DLD1 (cell line): Measurements from ENCODE around the gene SOX6.

Experiments used
- in situ Hi-C: cut with HindIII; loops from 2 replicates; pipeline ENCODE4 v1.10.0; 2017; ENCODE audit warnings: low sequenced_read_pairs

The SOX6 gene

DNA sequence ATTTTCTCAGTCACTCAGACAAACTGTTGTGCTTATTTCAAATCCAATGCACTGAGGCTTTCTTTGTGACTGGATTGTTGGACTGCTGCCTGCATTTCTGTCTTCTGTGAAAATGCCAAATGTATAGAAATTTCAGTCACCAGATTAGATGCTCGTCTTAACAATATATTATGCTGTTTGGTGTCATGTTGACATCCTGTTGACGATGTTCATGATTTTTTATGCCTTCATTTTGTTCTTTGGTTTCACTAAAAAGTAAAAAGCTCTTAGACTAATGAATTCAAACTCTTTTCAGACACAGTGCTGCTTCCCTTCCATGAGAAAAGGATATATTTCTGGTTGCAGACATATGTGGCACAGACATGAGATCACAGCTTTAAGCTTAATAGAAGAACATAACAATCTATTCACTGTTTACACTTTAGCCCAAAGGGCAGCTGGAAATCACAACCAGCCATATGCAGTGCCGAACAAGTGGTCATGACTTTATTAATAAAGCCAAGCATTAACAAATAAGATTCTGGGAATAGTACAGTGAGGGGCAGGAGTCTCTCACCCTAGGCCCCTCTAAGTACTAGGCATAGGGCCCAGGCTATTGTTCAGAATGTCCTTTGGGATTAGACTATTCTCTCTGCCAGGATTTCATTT lies 9.4 kb upstream of the SOX6 start:
- in situ Hi-C loops: no loop called here

DNA sequence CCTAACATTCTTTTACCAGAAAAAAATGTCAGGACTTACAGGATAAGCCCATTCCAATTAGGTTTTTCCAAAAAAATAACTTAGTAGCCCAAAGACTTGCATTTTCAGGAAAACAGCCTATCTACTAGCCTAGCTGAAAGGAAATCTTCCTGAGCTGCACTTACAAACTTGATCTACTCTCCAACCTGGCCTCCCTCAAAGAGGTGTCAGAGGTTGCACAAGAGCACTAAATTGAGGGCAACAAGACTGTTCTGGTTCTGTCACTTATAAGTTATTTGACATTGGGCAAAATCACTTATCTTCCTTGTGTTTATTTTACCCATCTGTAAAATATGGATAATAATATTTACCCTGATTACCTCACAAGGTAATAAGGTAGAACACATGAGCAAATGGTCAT lies 7.9 kb upstream of the SOX6 start:
- in situ Hi-C loops: no loop called here

DNA sequence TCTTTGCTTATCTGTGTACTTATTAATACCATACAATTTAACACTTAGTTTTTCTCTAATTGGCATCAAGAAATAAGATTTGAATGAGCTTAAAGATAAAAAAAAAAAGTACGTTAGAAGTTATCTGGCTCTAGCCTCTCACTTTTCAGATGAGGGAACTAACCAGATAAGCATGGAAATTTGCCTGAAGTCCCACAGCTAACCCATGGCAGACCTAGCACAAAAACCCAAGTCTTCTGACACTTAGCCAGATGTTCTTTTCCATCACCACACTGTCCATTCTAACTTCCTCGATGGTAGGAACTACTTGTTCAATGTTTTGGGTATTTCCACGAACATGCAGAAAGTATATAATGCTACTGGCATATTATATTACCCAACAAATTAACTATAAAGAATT lies 7.4 kb upstream of the SOX6 start:
- in situ Hi-C loops: no loop called here

DNA sequence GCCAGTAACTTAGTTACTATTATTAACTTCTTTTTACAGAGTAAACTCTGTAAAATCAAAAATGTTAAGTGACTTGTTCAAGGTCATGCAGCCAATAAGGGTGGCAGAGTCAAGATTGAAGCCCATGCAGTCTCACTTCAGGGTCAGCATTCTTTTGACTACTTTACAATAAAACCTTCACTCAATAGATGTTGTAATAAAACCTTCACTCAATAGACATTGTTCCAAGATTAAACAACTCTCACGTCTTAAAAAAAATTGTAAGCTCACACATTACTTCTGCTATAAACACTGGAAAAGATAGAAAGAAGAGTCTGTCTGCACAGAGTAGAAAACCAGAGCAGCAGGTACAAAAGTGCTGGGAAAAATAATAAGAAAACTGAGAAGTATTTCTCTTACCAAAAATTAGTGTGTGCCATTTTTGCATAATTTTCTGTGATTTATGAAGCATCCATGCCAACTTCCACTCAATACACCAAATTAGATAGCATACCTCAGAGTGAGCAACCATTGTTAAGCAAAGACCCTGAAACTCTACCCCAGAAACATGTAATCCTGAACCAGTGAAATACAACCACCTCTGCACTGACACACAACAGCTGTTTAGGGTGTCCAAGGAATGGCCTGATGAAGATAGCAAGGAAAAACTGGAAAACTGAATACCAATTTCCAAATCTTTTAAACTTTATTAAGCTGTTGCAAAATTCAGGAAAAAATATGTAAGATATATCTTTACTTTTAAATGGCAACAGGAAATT lies 4.9 kb upstream of the SOX6 start:
- in situ Hi-C loops: no loop called here

DNA sequence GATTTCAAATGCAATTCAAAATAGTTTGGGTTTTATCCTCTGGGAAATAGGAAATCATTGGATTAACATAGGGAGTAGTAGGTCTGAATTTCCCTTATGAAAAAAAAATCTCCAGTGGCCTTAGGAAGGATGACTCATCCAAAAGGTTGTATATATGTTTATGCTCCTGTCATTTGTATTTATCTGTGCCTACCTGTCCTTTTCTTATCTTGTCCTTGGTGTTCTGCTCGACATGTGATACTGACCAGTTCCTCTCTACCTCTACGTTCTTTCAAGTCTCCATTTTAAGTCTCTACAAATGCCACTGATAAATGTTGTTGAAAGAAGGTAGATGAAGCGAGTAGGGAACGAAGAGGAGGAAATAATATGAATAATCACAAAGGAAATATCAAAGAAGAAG lies 3.0 kb upstream of the SOX6 start:
- in situ Hi-C loops: no loop called here

DNA sequence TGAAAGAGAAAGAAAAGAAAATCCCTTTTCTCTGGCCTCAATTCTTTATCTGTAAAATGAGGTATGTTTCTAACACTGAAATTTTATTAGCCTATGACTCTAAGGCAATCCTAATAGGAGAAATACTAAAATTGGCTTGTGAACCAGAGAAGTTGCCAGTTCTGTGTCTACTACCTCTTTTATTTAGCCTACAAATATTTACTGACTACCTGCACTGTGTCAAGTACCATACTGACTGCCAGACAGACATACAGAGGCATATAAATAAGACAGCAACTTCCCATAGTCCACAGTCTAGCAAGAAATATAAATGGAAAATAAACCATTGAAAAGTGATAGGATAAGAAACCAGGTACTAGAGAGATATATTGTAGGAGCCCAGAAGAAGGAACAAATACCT lies 2.4 kb upstream of the SOX6 start:
- in situ Hi-C loops: no loop called here

DNA sequence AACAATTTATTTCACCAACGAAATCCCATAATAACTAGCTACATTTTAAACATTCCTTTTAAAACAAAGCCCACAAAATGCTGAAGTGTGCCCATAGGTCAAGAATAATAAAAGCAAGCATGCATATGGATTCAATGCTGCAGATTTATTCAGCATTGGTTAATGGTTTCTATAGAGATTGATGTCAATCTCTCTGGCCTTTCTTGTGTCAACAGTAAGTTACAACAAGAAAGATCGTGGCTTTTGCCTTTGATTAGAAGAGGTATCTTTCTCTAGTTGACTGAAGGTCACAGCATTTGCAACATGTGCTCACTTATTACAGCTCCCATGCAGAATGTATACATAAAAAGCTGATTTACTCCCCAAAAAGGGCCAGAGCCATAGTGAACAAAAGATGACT lies 1.4 kb upstream of the SOX6 start:
- in situ Hi-C loops: no loop called here

DNA sequence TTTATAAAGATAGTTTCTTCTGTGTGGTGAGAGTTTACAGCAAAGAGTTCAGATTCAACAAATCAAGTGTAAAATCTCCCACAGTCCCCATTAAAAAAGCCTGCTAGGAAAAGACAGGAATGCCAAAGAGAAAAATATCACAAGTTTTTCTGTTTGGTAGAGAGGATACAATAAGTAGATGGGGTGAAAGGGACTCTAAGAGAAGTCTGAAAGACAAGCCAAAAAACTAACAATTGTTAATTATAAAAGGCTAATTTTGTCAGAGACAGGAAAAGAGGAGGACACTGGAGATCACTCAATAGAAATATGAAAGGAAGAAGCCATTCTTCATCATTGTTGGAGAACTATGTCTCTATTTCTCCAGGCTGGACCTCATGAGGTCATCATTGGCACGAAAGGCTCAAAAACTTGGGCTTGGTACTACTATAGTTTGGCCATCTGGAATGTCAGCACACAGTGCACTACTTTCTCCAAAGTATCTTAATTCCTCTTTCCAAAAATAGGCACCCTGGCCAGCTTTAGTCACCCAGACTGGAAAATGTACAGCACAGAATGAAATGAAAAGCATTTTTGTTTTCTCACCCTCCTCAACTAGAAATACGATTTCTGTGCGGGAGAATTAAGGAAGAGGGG lies 531 bp upstream of the SOX6 start:
- in situ Hi-C loops: no loop called here

DNA sequence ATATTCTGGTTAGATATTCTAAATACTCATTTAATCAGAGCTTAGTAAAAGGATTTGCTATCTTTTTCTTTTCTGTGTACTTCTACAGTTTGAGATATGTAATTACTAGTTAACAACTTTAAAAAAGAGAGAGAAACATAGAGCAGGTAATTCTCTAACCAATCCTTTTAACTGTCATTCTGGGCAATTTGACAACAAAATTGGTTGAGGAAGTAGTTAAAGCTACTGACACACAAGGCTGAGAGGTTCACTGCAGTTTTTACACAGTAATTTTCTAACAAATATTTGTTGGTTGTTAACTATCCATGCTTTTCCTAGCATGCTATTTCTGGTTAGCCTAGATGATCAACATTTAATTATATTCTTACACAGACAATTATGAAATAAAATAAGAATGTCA lies 3.6 kb downstream of the SOX6 start:
- in situ Hi-C loops: no loop called here

DNA sequence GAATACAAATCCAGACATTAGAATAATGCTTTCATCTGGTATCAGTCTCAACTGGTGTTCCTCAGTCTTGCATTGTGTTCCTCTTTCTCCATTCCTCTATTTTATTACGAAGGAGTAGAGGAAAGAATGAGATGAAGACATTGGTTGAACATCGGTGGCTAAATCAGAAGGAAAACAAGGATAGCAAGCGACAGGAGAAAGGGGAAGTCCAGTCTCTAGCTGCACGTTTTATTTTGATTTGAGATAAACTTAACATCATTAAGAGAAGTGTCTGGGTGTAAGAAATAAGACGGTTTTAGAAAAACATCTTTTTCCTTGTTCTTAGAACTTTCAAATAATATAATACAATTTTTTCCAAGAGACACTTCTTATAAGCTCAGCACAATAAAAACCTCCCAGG lies 6.2 kb downstream of the SOX6 start:
- in situ Hi-C loops: no loop called here

DNA sequence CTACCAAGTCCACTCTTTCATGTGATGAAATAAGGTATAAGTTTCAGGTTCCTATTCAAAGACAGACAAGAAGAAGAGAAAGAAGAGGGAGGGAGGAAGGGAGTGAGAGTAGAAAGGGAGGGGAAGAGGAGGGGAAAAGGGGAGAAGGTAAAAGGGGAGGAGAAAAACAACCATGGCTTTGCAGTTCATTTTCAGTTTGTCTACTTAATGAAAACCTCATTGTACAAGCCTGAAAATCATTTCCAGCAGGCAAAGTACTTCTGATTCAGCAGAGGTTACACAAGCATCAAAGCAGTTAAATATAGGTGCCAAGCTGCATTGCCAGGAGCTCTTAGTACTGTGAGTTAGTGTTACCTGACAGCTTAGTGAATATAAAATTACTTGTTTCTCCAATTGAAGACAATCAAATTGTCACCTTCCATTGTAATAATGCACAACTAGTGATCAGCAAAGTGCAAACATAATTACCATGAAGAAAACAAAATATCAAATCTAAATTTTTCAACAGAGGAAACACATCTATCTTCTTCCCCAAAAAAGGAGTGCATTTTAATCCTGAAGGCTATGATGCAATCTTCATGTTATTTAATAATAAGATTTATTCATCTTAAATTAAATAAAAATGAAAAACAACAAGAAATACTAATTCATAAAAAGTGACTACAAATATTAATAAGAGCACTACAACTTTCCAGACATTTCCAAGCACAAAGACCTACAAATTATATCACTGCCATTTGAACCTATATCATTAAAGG lies 8.2 kb downstream of the SOX6 start:
- in situ Hi-C loops: no loop called here

DNA sequence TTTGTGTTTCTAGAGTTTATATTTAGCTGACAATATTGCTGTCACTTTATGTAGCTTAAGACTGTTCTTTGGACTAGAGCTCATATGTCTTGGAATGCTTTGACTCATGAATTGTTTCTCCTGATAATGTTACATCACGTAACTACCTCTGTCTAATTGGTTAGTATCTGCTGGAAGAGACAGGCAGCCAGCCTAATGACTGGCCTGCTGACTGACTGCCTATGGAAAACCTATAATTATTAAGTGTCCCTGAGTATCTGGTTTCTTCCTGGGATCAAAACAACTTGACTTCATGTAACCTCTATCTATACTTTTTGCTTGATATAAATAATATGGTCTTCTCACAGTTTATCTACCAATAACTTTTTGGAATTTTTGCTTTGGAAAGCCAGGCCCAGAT lies 9.4 kb downstream of the SOX6 start:
- in situ Hi-C loops: no loop called here

DNA sequence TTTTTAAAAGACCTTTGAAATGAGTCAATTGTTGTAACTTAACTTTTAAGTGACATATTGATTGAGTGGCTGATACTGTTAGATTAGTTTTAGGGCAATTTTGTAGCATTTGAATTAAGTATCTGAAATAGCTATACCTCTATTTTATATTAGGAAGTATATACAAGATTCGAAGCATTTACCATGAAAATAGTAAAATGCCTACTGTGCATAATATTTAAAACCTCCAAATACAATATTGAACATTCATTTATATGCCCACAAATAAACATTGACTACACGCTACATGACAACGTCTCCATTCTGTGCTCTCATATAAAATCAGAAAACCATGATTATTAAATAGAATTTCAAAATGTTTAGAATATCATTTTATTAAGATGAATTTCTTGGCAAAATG lies 14.5 kb downstream of the SOX6 start:
- in situ Hi-C loops: no loop called here

DNA sequence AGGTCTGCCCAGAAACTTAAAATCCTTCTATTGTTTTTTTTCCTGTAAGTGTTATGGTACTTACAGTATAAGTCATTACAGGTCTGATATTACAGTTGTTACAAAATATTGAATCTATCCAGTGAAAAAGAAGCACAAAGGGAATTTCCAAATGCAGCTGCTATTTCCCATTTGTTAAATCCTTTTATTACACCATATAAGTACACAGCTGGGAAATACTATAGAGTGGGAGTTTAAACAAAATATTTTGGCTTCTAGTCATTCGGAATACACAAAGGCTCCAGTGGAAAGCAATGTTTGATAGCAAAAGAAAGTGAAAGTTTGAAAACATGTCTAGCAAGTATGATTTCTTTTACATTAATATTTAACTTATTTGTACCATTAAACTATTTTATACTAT lies 18.0 kb downstream of the SOX6 start:
- in situ Hi-C loops: no loop called here

DNA sequence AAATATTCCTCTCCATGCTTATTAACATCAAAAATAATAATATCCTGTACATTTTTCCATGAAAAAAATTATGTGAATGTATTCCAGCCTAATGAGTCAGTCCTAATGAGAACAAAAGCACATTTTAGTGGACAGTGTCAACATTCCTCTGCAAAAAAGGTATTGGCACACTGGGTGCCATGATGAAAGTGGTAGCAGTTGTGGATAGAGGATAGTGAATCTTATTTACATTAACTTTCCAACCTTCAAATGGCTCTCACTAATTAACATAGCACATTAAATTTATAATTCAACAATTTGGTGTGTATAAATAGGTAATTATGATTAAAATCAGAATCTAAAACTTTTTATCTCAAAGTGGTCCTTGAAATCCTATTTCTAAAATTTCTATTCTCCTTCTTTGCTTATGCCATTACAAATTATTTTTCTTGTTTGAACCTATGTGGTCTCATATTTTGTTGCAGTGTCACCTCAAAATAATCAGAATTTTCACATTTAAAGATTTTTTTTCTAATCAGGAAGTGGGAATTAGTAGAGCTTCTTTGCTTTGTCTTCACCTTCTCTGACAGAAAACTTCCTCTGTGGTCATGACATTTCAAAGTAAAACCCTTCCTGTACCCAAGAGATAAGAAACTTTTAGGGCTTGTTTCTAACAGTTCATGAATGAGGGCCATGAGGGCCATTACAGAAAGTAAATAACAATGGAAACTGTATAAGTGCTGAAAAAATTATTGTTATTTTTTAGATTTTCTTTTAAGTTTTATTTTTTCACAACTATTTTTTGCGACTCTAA lies 18.7 kb downstream of the SOX6 start:
- in situ Hi-C loops: no loop called here

DNA sequence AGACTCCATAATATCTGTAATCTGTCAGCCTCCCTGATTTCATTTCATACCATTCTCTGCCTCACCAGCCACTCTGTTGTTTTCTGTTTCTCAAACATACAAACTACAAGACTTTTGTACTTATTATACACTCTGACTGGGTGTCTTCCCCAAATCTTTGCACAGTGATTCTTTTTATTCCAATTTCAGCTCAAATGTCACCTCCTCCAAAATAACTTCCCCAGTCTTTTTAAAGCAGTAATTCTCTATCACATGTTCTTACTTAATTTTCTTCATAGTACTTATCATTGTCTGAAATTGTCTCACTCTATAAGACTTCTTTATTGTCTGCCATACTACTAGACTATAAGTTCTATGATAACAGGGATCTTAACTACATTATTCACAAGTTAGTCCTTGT lies 19.6 kb downstream of the SOX6 start:
- in situ Hi-C loops: no loop called here

DNA sequence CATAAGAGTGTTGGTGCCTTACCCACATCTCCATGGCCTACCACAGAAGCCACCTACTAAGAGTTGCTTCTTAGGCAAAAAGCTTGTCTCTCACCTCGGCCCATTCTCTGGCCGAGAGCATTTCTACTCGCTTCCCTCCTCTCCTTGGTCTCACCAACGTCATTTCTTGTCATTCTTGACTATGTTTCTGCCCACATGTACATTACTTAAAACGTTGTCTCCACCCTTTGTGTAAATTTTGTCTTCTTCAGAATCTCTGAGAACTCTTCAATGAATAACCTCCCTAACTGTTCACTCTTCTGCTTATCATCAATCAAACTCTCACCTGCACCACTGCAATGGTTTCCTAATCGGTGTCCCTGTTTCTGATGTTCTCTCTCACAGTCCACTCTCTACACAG lies 20.1 kb downstream of the SOX6 start:
- in situ Hi-C loops: no loop called here

DNA sequence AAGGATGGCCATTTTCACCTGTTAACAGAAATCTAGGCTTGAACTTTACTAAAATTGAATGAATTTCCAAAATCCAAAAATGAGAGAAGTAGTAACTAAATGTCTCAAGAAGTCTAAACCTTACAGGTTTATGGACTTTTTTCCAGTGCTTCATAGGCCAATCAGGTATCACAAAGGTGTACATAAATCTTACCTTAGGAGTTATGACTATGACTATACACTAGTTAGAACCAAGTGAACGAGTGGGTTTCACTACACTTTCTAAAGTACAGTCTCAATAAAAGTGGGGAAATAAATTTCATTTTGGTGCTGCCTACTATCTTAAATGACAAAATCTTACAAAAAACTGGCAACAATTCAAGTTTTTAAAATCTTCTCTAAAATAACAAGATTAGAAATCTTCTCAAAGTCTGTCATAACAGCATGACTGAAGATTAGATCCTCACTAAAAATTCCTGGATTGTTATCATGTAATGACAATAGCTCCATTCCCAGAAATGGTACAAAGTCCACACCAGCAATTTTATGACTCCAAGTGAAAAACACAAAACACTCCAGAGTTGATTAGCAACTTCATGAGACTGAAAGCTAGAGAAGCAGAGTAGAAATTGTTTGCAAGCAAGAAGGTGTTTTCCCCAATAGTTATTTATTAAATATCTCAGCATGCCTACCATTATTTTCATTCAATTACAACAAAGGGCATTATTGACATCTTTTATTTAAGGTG lies 20.9 kb downstream of the SOX6 start:
- in situ Hi-C loops: no loop called here

DNA sequence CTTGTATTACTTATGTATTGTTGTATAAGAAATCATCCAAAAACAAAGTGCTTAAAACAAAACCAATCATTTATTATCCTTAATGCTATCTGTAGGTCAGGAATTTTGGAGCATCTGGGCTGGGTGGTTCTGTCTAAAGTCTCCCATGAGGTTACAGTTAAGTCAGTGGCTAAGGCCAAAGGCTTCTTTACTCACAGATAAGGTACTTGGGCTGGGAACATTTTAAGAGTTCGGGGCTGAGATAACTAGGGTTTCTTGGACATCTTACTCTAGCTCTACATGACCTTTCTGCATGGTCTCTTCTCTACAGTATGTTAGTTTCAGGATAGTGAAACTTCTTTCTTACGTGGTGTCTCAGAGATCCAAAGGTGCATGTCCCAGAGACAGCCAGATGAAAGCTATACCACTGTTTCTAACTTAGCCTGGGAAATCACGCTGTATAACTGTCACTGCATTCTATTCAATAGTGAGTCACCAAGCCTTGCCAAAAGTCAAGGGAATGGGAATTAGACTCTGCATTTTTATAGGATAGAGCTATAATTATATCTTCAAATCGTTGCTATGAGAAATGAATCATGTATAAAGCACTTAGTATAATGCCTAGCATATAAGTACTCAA lies 29.6 kb downstream of the SOX6 start:
- in situ Hi-C loops: no loop called here

DNA sequence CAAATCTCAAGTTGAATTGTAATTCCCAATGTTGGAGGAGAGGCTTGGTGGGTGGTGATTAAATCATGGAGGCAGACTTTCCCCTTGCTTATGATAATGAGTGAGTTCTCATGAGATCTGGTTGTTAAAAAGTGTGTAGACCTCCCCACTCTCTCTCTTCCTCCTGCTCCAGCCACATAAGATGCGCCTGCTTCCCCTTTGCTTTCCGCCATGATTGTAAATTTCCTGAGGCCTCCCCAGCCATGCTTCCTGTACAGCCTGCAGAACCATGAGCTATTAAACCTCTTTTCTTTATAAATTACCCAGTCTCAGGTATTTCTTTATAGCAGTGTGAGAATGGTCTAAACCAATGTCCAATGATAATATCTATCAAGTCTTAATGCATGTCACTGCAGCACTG lies 34.2 kb downstream of the SOX6 start:
- in situ Hi-C loops: no loop called here
